Measurements from ENCODE around the gene STAT5A.

The STAT5A gene

GRCh38 chr17:42246515-42246914 is 41.8 kb upstream of the STAT5A start:
- no peak overlapping the region for H3K4me3 ChIP-seq (ENCODE audit: low read depth, low read length)
- TF ChIP-seq, protein P1, sequence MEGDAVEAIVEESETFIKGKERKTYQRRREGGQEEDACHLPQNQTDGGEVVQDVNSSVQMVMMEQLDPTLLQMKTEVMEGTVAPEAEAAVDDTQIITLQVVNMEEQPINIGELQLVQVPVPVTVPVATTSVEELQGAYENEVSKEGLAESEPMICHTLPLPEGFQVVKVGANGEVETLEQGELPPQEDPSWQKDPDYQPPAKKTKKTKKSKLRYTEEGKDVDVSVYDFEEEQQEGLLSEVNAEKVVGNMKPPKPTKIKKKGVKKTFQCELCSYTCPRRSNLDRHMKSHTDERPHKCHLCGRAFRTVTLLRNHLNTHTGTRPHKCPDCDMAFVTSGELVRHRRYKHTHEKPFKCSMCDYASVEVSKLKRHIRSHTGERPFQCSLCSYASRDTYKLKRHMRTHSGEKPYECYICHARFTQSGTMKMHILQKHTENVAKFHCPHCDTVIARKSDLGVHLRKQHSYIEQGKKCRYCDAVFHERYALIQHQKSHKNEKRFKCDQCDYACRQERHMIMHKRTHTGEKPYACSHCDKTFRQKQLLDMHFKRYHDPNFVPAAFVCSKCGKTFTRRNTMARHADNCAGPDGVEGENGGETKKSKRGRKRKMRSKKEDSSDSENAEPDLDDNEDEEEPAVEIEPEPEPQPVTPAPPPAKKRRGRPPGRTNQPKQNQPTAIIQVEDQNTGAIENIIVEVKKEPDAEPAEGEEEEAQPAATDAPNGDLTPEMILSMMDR (IDR thresholded peaks at IDR 0.05; ENCODE audit: low read depth, low read length): no peak
- in situ Hi-C loops (cut with HindIII; ENCODE audit: low sequenced_read_pairs): no loop called here
- peak; percentile 38 for DNase-seq (ENCODE audit: low read depth, low spot score)

- peak; percentile 40 for DNase-seq (ENCODE audit: low read depth, low spot score)
- no peak overlapping the region for H3K4me3 ChIP-seq (ENCODE audit: low read depth, low read length)
- in situ Hi-C loops (cut with HindIII; ENCODE audit: low sequenced_read_pairs): no loop called here
- TF ChIP-seq, protein P1 (IDR thresholded peaks at IDR 0.05; ENCODE audit: low read depth, low read length): no peak
Measured at GRCh38 chr17:42247734-42248133, 40.6 kb upstream of the STAT5A start.

DNA sequence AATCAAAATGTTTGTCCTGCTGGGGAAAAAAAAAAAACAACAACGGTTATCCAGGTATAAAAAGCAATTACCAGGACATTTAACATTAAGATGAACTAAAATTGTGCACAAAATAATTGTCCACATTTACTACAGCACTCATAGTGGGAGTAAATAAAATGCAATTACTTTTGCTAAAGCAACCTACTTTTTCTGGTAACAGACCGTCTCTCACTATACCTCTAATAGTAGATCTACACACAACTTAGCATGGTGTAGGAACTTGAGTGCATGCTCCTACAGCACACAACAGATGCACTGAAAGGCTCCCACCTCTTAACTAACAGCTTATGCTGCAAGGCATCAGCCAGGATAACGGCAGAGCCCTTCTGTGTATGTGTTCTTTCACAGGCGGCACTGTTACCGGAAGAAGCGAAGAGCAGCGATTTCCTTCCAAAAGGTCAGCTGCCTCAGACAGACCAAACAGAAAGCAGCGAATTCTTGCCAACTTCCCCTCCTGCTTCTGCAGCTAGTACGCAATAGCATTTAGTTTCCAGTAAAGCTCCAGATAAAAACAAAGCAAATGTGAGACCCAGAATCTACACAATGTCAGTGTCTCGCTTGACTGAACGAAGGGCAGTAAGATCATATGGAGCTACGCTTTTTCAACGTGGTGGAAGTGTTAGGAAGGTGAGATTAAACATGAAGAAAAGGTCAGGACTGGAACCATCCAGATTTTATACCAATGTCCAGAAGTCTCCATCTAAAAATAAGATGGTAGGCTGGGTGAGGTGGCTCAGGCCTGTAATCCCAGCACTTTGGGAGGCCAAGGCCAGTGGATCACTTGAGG is 39.7 kb upstream of the STAT5A start:
- no peak overlapping the region for H3K4me3 ChIP-seq (ENCODE audit: low read depth, low read length)
- TF ChIP-seq, protein P1 (IDR thresholded peaks at IDR 0.05; ENCODE audit: low read depth, low read length): no peak
- in situ Hi-C loops (cut with HindIII; ENCODE audit: low sequenced_read_pairs): no loop called here
- DNase-seq (ENCODE audit: low read depth, low spot score): peak; percentile 82

- DNase-seq (ENCODE audit: low read depth, low spot score): no peak
- in situ Hi-C loops (cut with HindIII; ENCODE audit: low sequenced_read_pairs): no loop called here
- H3K4me3 ChIP-seq (ENCODE audit: low read depth, low read length): no peak overlapping the region
- TF ChIP-seq, protein P1 (IDR thresholded peaks at IDR 0.05; ENCODE audit: low read depth, low read length): no peak
Measured at GRCh38 chr17:42249681-42250446, 38.4 kb upstream of the STAT5A start.

GRCh38 chr17:42251115-42251514 is 37.2 kb upstream of the STAT5A start:
- in situ Hi-C loops (cut with HindIII; ENCODE audit: low sequenced_read_pairs): no loop called here
- TF ChIP-seq, protein P1 (IDR thresholded peaks at IDR 0.05; ENCODE audit: low read depth, low read length): peak; percentile 32
- H3K4me3 ChIP-seq (ENCODE audit: low read depth, low read length): no peak overlapping the region
- DNase-seq (ENCODE audit: low read depth, low spot score): peak; percentile 33

DNA sequence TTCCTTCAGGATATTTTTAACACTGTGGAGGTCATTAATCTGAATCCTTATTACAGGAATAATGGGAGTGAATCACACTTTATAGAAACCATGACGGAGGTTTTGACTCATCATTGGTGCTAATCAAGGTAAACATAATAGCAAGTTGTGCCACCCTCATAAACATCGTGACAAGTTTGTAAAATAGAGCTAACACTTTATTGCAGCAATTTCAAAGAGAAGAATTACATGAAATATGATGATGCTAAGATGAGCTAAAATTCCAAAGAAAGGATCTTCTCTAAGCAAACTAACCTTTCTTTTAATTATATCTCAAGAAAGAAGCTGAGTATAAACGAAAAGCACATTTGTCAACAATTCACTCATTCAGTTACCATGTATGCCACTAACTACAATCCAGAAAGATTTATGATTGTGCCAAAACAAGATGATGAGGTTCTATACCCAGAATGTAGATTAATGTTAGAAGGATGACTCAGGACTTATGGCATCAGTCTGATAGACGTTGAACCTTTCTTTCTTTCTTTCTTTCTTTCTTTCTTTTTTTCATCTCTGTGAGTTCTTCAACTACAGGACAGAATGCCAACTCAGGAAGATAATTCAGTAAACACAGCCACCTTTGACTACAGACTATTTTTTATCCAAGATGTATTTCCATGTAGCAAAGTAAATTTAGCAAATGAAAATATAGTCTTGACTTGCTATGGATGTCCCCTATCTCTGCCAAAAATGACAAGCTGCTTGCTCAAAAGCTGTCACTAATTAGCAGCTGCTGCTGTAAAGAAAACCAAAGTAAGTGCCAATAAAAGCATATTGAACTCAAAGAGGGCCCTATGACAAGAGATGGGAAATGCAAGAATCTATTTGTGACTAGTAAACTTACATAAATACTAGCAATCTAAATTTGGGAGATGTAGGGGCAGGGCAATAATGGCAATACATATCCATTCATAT is 35.4 kb upstream of the STAT5A start:
- TF ChIP-seq, protein P1 (IDR thresholded peaks at IDR 0.05; ENCODE audit: low read depth, low read length): no peak
- H3K4me3 ChIP-seq (ENCODE audit: low read depth, low read length): no peak overlapping the region
- DNase-seq (ENCODE audit: low read depth, low spot score): no peak
- in situ Hi-C loops (cut with HindIII; ENCODE audit: low sequenced_read_pairs): no loop called here

All from astrocyte of the spinal cord (primary cell).